Bronchus fibroblast of lung (primary cell): ENCODE measurements around the gene GKN2. TPM values are rescaled to one million over a fixed set of nuclear protein-coding genes. Genes with fewer than 3 reads are reported as not detected.

Experiments used
- total RNA-seq: library from RNA; depleted of rRNA; stranded (reverse); fragments of >200 nt; gene quantifications from 2 replicates; pipeline ENCODE4 v1.2.3, GENCODE V29; 2015

Gene GKN2, protein sequence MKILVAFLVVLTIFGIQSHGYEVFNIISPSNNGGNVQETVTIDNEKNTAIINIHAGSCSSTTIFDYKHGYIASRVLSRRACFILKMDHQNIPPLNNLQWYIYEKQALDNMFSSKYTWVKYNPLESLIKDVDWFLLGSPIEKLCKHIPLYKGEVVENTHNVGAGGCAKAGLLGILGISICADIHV
- total RNA-seq, result not detected in 2 replicates

GRCh38 chr2:68952887-68953521 is at the start of gene GKN2:
GKN2 (minus strand) TSS chr2:68952893; CDS start chr2:68952861, 32 bp downstream.

DNA sequence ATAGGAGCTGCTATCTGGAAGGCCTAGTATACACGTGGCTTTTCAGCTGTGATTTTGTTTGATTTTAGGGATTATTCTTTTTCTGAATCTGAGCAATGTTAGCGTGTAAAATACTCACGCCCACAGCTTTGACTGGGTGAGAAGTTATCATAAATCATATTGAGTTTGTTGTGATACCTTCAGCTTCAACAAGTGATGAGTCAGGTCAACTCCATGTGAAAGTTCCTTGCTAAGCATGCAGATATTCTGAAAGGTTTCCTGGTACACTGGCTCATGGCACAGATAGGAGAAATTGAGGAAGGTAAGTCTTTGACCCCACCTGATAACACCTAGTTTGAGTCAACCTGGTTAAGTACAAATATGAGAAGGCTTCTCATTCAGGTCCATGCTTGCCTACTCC is 21.6 kb upstream of the GKN2 start, which contains the start of gene GKN1:
Gene GKN1, plus strand, starts transcription at position 386 of the 400 bp plus-strand sequence. CDS start 42 bp downstream, outside the sequence.

Other genes with a start within 250 kb of the GKN2 start
- gene ARHGAP25, start 218.1 kb downstream of the GKN2 start, total RNA-seq, result 0.30 and 0.34 TPM in 2 replicates
- gene BMP10, start 81.5 kb downstream of the GKN2 start, total RNA-seq, result not detected in 2 replicates
- not detected in 2 replicates for gene GKN1, start 21.7 kb upstream of the GKN2 start, total RNA-seq
- 23.8 and 24.5 TPM in 2 replicates for gene ANTXR1, start 60.3 kb upstream of the GKN2 start, total RNA-seq